ENCODE measurements around the gene NDUFS6.

NDUFS6 gene

GRCh38 chr5:1818784-1819183, 17.6 kb downstream of the NDUFS6 start:
- no peak for ATAC-seq
- TF ChIP-seq ZC3H10 (CRISPR knock-in tag; IDR thresholded peaks at IDR 0.05) (no peak), ZNF70 (CRISPR knock-in tag; IDR thresholded peaks at IDR 0.05) (no peak), ARNTL (CRISPR knock-in tag; IDR thresholded peaks at IDR 0.05; ENCODE audit: borderline replicate concordance, low read depth) (no peak), TSHZ2 (CRISPR knock-in tag; IDR thresholded peaks at IDR 0.05) (no peak), SNAI2 (CRISPR knock-in tag; IDR thresholded peaks at IDR 0.05) (no peak), TCF4 (CRISPR knock-in tag; IDR thresholded peaks at IDR 0.05; ENCODE audit: borderline replicate concordance) (no peak), ZFP30 (CRISPR knock-in tag; IDR thresholded peaks at IDR 0.05) (no peak), RARB (CRISPR knock-in tag; IDR thresholded peaks at IDR 0.05) (no peak), ZNF8 (CRISPR knock-in tag; IDR thresholded peaks at IDR 0.05) (no peak), OSR1 (CRISPR knock-in tag; IDR thresholded peaks at IDR 0.05) (no peak), PPARA (CRISPR knock-in tag; IDR thresholded peaks at IDR 0.05; ENCODE audit: borderline replicate concordance) (no peak), ZNF565 (CRISPR knock-in tag; conservative IDR thresholded peaks at IDR 0.05; ENCODE audit: low read depth) (no peak), CSDC2 (CRISPR knock-in tag; IDR thresholded peaks at IDR 0.05) (no peak), POU6F1 (CRISPR knock-in tag; IDR thresholded peaks at IDR 0.05; ENCODE audit: borderline replicate concordance, low read depth) (no peak), CREB5 (CRISPR knock-in tag; IDR thresholded peaks at IDR 0.05; ENCODE audit: low read depth) (no peak)

- TF ChIP-seq RARB (CRISPR knock-in tag; IDR thresholded peaks at IDR 0.05), result no peak
- ATAC-seq, result no peak
Observed at GRCh38 chr5:1819458-1819857, 18.3 kb downstream of the NDUFS6 start.

GRCh38 chr5:1820381-1820780, 19.2 kb downstream of the NDUFS6 start:
- ATAC-seq, result no peak
- TF ChIP-seq OSR1 (CRISPR knock-in tag; IDR thresholded peaks at IDR 0.05) (no peak), SNAI2 (CRISPR knock-in tag; IDR thresholded peaks at IDR 0.05) (no peak), ESRRG (CRISPR knock-in tag; IDR thresholded peaks at IDR 0.05) (no peak), PPARA (CRISPR knock-in tag; IDR thresholded peaks at IDR 0.05; ENCODE audit: borderline replicate concordance) (no peak), CREB5 (CRISPR knock-in tag; IDR thresholded peaks at IDR 0.05; ENCODE audit: low read depth) (no peak), TCF4 (CRISPR knock-in tag; IDR thresholded peaks at IDR 0.05; ENCODE audit: borderline replicate concordance) (no peak), RARB (CRISPR knock-in tag; IDR thresholded peaks at IDR 0.05) (no peak), ZFP3 (CRISPR knock-in tag; IDR thresholded peaks at IDR 0.05) (no peak), ISL1 (CRISPR knock-in tag; IDR thresholded peaks at IDR 0.05) (no peak), ZNF8 (CRISPR knock-in tag; IDR thresholded peaks at IDR 0.05) (no peak), GLIS3 (CRISPR knock-in tag; IDR thresholded peaks at IDR 0.05) (no peak), BACH2 (CRISPR knock-in tag; IDR thresholded peaks at IDR 0.05; ENCODE audit: borderline replicate concordance) (no peak), ARNTL (CRISPR knock-in tag; IDR thresholded peaks at IDR 0.05; ENCODE audit: borderline replicate concordance, low read depth) (no peak), CSRNP3 (CRISPR knock-in tag; IDR thresholded peaks at IDR 0.05) (no peak), ZC3H10 (CRISPR knock-in tag; IDR thresholded peaks at IDR 0.05) (no peak)

Measured in SK-N-SH treated with all-trans-retinoic acid at 6 μM for 48 hours (cell line).